Breast epithelium (tissue), 3 donors: Measurements from ENCODE around the gene KCNC3.

Source experiments
- CTCF ChIP-seq, 3 donors: fragments of 450-650 bp; IDR thresholded peaks; one replicate each; pipeline ENCODE4 v1.5.1; 2016 to 2017; ENCODE audit warnings: antibody characterized with exemption in 3 of 3, mild to moderate bottlenecking in 3 of 3, moderate library complexity in 3 of 3
- POLR2AphosphoS5 ChIP-seq, 3 donors: sonication (generic); formaldehyde crosslinking; IDR thresholded peaks; one replicate each; pipeline ENCODE4 v1.6.1; 2017; ENCODE audit warnings: antibody characterized with exemption in 3 of 3

- TF ChIP-seq CTCF (IDR thresholded peaks at IDR 0.05), result no peak
- no peak for TF ChIP-seq POLR2AphosphoS5 (IDR thresholded peaks at IDR 0.05)
Observed at GRCh38 chr19:50361290-50362029, 32.3 kb upstream of the KCNC3 start.
